GM23248 (cell line): ENCODE measurements around the gene MANF.

Experiments
- EZH2 ChIP-seq: fragments of 200-600 bp; sonication (generic); IDR thresholded peaks from 2 replicates; pipeline ENCODE4 v1.6.1; 2018; ENCODE audit warnings: antibody characterized with exemption, mild to moderate bottlenecking; ENCODE audit not compliant: insufficient read depth, poor library complexity, severe bottlenecking
- EZH2phosphoT487 ChIP-seq: fragments of 200-600 bp; sonication (generic); IDR thresholded peaks from 2 replicates; pipeline ENCODE4 v1.6.1; 2018; ENCODE audit warnings: antibody characterized with exemption, moderate library complexity, mild to moderate bottlenecking, low read depth; ENCODE audit not compliant: insufficient read depth

- TF ChIP-seq EZH2: no peak
- no peak for TF ChIP-seq EZH2phosphoT487
Measured at GRCh38 chr3:51434110-51434509, 49.0 kb downstream of the MANF start.
